C1 segment of cervical spinal cord (tissue), 14 donors: ENCODE measurements around the gene GCN1.

Experiments used
- DNase-seq, 14 donors: peaks; one replicate each; lab custom pipeline; 2025; lab: John Stamatoyannopoulos, UW

The GCN1 gene

DNA sequence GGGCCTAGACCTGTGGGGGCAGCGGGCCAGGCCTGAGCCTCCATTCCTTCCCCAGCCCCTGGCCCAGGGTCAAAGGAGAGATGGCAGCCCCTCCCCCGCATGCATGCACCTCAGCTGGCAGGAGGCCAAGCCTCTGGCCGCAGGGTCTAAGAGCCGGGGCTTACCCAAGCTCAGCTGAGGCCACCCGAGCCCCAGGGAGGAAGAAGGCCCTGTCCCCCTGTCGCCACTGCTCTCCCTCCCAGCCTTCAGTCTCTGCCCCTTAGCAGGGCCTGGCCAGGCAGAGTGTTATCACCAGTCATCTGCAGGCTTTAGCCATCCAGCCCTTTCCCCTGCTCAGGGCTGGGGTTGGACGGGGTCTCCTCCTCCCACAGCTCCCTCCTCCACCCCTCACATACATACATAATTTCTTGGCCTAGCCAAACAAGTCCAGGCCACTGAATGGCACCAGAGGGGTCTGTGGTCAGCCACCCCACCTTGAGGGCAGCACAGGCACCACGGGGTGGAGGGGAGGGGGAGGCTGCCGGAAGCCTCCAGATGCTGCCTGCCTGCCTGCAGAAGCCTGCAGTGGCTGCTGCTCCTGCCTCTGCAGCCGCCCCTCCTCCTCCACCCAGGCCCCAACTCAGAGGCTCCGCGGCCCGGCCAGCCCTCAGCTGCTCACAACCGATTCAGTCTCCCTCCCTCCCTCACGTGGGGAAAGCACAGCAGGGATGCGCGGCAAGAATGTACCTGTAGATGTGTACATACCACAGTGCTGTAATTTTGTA, 100.7 kb downstream of the GCN1 start:
- DNase-seq: no peak

DNA sequence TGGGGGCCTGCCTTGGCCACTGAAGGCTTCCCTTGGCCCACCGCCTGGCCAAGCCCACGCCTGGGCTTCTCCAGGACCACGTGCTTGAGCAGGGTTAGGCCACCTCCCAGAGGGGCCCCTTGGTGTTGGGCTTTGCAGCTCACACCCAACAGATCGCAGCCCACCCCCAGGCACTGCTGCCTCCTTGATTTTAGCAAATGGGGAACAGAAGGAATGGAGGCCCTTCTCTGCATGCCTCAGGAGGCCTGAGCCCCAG, 101.3 kb downstream of the GCN1 start:
- DNase-seq: no peak

DNA sequence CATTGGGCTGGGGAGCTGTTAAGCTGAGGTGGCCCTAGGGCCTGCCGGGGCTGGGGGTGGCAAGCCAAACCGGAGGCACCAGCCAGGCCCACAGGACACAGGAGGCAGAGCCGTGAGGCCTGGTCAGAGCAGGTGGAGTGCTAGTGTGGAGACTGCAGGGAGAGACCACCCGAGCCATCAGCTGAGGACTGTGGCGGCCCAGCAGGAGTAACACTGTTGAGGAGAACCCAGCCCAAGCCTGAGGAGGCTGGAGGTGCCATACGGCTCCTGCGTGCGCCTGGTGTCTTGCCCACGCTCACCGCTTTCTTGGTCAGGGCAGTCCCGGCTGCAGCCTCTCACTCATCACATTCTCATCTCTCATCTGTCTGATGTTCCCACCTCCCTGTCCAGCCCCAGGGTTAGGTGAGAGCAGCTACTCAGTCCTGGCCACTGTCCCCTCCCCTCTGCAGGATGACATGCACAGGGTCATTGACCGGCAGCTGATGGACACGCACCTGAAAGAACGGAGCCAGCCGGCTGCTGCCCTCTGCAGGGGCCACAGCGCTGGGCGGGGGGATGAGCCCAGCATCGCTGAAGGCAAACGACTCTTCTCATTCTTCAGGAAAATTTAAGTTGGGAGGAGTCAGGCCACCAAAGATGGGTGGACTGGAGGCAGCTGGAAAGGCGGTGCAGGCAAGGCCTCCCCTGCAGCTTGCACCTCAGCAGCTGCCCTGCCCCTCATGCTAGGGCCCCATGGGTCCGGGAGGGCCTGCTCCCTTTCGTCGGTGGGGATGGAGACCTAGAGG, 101.8 kb downstream of the GCN1 start:
- no peak for DNase-seq

DNA sequence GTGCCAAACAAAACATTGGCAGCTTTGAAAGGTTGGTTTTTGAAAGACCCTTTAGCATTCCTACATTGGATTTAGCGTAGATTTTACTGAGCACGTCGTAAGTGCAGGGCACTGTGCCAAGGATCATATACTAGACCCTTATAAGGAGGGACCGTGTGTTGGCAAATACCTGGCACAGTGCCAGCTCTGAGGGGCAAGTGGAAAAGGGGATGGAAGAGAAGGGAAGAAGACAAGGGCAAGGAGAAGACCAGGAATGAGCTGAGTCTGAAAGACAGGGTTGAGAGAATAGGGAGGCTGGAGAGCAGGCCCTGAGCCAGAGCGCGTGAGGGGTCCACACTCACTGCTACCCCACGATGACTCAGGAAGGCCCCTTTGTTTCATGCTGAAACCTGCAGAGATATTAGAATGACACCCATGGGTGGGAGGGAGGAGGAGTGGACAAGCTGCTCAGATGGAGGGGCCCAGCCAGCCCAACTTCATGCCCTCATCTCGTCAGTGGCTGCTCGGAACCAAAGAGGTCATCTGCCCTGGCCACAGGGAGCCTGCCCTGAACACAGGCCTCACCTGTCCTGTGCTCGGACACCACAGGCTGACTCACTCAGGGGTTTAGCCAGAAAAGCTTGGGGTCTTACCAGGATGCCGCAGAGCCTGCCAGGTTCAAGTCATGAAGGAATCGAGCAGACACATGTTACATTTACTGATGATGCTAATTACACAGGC, 103.0 kb downstream of the GCN1 start:
- no peak for DNase-seq

DNA sequence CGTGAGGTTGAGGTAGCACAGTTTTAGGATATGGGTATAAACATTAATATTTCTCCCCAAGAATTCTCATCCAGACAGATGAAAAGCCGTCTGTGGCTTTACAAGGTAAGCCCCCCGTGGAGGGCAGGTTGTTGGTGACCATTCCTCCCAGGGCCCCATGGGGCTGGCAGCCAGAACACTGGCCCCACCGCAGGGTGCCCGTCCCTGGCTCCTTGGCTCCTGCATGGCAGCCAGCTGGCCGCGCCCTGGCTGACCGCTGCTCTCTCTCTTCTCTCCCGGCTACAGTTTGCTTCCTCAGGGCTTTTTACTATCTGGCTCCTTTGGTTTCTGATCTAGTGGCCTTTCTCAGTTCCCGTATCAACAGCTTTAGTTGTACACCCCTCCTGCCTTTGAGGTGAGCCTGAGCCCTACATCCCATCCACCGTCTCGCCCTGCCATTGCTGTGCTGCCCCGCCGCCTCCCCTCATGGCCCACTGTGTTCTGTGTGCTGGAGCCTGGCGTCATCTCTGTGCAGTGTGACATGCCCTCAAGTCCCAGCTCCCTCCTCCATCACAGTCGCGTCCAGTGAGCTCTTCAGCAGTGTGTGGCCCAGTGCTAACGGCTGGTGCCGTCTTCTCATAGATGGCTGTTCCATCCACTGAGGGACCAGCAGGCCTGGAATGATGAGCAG, 103.8 kb downstream of the GCN1 start:
- DNase-seq: no peak

DNA sequence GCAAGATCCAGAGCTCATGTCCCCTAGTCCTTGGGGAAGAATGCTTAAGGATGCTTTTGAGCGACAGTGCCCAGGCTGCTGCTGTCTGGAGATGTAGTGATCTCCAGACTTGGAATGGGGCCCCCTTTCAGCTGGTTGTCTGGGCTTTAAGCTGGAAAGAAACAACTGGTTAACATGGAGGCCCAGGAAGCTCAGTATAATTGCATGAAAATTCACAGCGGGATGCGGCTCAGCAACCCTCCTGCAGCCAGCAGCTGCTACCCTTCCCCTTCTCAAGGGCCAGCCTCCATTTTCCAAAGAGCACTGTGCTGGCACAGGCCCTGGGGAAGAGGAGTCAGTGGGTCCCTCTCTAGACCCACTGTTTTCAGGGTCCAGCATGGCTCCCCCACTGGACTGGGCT, 104.3 kb downstream of the GCN1 start:
- DNase-seq: no peak

DNA sequence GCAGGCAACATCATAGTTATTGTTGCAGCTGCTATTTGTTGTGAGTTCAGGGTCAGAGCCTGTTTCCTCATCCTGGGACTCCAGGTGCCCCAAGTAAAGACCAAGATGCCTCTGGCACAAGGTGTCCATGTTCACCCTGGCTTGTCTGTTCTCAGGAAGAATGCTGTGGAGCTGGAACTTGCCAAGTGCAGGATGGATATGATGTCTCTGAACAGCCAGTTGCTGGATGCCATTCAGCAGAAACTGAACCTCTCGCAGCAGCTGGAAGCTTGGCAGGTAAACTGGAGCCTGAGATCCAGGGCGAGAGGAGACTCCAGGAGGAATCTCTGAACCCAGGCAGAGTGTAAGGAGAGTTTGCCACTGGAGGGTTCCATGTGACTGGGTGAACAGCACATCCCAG, 104.7 kb downstream of the GCN1 start:
- DNase-seq: no peak

DNA sequence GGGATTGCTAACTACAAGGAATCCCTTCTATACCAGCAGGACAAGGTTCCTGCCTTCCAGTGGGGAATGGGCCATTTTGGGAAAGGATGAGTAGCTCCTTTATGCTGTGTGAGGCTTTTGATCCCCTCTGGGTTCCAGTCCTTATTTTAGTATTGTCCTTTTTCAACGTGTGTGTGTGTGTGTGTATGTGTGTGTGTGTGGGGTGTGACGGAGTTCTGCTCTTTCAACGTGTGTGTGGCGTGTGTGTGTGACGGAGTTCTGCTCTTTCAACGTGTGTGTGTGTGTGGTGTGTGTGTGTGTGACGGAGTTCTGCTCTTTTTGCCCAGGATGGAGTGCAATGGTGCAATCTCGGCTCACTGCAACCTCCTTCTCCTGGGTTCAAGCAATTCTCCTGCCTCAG, 105.4 kb downstream of the GCN1 start:
- no peak for DNase-seq

DNA sequence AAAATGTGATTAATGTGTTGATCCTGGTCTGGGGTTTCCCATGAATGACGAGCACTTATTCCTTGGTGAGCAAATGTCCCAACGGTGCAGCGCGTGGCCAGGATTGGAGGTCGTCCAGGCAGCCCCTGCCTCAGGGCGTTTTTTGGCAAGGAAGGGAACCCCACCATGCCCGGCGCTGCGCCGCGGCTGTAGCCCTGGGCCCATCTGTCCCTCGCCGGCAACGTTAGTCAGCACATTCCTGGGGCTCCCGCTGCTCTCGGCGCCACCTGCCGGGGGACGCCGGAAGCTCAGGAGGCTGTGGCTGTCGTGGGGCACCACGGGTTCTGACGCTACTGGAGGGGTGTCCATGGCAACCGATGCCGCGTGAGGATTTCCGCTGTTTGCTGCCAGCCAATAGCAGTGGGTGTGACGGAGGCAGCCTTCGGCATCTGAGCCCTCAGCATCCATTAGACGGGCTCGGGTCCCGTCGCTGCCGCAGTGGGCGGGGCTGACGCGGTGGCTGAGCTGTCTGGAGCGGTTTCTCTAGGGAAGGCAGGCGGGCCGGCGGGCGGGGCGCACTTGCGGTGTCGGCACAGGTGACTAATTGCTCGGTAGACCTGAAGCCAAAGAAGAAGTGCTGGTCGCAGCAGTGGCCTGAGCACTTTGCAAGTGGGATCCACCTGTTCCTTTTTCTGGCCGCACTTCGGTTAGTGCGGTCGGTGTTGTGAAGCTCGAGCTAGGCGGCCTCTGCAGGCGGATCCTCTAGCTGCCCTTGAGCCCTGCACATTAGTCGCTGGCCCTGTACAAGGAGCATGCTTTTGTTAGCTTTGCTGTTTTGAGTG, 107.5 kb downstream of the GCN1 start:
- DNase-seq: peak; percentile 92 to 100 (median 98)

DNA sequence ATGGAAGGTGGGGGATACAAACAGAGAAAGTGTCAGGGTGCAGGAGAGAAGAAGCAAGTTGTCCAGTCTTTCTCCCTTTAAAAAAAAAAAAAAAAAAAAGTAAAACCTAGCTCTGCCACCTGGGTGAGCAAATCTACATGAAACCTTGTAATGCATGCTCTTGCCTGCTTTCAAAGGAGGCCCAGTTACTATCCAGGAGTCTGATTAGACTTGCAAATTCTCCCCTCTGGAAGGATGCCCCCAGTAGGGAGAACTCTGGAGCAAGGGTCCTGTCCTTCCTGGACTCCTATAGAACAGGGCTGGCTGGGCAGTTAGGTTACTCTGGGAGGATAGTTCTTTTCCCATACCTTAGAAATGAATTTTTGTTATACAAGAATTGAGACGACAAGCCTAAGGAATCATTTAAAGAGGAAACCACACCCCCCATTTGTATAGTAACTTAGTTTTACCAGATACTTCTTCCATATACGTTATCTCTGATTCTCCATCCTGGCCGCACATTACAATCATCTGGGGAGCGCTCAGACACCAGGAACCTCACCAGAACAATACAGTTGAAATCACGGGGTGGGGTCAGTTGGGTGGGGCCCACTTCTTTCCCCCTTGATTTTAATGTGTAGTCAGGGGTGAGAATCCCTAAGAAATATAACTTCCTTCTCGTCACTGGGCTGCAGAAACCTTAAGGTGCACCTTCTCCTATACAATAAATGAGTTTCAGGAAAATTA, 108.4 kb downstream of the GCN1 start:
- no peak for DNase-seq

DNA sequence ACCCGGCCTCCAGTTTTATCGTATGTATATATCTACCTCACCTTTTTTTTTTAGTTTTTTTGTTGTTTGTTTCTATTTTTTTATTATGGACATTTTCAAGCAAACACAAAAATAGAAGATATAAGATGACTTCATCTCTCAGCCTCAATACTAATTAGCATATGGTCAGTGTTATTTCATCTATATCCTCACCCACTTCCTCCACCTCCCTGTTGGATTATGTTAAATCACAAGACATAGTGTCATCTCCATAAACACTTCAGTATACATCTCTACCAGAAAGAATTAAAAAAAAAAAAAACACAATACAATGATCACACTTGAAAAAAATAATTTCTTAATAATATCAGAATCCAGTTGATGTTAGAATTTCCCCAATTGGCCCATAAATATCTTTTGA, 112.9 kb downstream of the GCN1 start:
- DNase-seq: no peak

DNA sequence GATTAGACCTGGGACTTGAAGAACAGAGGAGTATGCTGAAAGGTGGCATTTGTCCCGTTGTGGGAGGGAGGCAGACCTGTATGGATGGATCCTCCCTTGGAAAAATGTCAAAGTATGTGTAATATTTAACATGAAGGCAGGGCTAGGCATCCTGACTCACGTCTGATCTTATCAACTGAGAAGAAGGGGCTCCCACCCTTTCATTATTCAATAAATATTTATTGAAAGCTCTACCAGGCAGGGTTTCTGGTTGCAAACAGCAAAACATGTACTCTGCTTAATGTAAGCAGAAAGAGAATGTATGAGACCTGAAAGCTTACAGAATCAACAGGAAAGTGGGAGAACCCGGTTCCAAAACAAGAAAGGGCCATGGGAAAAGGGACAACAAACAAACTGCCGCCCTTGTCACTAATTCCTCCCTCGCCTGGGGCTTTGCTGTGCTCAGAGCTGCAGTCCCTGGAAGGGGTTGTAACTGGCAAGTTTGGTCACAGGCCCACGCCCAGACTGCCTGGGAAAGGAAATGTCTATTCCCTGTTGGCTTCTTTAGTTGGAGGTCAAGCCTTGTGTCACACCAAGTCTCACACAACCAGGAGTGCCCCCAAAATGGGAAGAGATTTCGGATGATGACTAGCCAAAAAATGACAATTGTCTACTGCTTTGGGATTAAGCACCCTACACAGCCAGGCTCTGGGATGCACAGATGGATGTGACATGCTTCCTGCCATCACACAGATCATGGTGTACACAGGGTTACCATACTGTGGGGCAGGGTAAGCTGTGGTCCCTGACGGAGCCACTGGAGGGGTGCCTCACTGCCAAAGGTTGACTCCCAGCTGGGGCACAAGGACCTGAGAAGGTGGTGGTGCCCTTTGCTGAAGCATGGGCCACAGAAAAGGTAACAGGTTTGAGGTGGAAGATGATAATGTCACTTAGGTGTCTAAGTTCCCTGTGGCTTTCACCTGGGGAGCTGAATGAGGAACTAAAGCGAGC, 114.8 kb downstream of the GCN1 start:
- no peak for DNase-seq

DNA sequence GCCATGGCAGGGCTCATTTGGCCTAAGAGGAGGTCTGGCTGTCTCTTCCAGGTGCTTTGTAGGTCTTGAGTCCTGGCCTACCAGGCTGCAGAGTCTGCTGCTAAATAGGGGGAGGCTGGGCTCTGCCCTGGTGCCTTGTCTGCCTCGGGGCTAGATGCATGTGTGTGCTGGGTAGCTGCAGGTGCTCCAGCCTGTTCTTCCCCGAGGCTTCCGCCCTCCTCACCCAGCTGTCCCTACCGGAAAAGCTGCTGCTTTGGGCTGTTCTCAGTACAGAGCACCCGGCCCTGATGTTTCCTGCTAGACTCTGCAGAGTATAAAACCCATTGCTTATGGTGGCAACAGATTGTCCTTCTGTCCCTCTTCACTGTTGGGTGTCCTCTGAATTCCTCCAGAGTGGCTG, 115.6 kb downstream of the GCN1 start:
- no peak for DNase-seq

DNA sequence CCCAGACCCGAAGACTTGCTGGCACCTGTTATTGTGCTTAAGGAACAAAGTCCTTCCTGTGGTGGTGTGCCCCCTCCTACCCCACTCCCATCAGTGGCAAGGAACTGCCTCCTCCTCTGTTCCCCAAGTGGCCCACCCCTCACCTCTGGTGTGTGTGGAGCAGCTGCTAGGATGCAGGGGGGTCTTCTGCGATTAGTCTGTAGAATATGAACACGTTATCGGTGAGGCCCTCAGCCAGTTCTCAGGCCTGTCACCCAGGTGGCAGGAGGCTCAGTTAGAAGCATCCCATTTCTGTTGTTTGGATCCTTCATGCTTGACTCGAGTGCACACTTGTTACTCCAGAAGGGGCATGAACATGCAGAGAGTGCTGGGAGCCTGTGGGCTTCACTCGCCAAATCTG, 117.3 kb downstream of the GCN1 start:
- DNase-seq: no peak
